HCT116 (cell line): ENCODE measurements around the gene ANAPC7. TPM values are rescaled to one million over a fixed set of nuclear protein-coding genes. Genes with fewer than 3 reads are reported as not detected.

Experiments
- ATAC-seq: fragments of 200-7000 bp; cut with Tn5 transposase; 2 replicates; pipeline ENCODE4 v1.9.1; 2020; ENCODE audit warnings: mild to moderate bottlenecking, moderate library complexity
- BruUV-seq: library from RNA; stranded (reverse); fragments of 400-500 nt; replicated peaks from 2 replicates; lab custom pipeline; 2021; lab: Mats Ljungman, UMichigan
- CTCF ChIA-PET: fragments of 300-600 bp; sonication (Branson Sonifier 250); formaldehyde crosslinking; loops from one replicate; lab custom pipeline; 2021; ENCODE audit warnings: antibody characterized with exemption; lab: Charles Lee
- POLR2A ChIA-PET: fragments of 300-600, 350-600 bp; sonication (Branson Sonifier 250); formaldehyde crosslinking; loops from one replicate; lab custom pipeline; 2021; ENCODE audit warnings: antibody characterized with exemption; lab: Charles Lee
- RAD21 ChIA-PET, 2 experiments: fragments of 300-600 bp; sonication (Branson Sonifier 250); formaldehyde crosslinking; loops; one replicate each; lab custom pipeline; 2023; ENCODE audit warnings: low total read pairs in 2 of 2; ENCODE audit not compliant: uncharacterized antibody in 2 of 2, unreplicated experiment in 2 of 2, low non-redundant PET in 1 of 2; lab: Charles Lee
- DNase-seq: peaks from one replicate; pipeline ENCODE4 v3.0.0-alpha.2; 2010; ENCODE audit warnings: low read depth, low spot score
- H2AFZ ChIP-seq: fragments of 200-600 bp; shearing (Covaris generic), sonication (generic); 2 replicates; pipeline ENCODE4 v1.6.1; 2017; ENCODE audit warnings: low read depth, mixed run types, mixed read lengths, antibody characterized with exemption, low read length; ENCODE audit not compliant: poor library complexity, severe bottlenecking
- H3K27ac ChIP-seq: 2 replicates; pipeline ENCODE4 v1.5.1; 2012; ENCODE audit warnings: low read depth, low read length
- H3K27me3 ChIP-seq: fragments of 200-600 bp; sonication (generic); 2 replicates; pipeline ENCODE4 v1.6.1; 2016; ENCODE audit warnings: mixed run types, low read length, mixed read lengths; ENCODE audit not compliant: insufficient read depth
- H3K36me3 ChIP-seq, 2 experiments: fragments of 200-500 bp in 1 of 2; fragments of 200-600 bp in 1 of 2; sonication (Bioruptor generic) in 1 of 2; sonication (generic) in 1 of 2; 2 replicates each; pipeline versions ENCODE4 v1.5.1 to v1.6.1; 2014 to 2016; ENCODE audit warnings: low read length in 2 of 2, inconsistent platforms in 1 of 2, mixed read lengths in 1 of 2, mixed run types in 1 of 2; ENCODE audit not compliant: insufficient read depth in 2 of 2, control insufficient read depth in 1 of 2
- H3K4me1 ChIP-seq, 2 experiments: fragments of 200-600 bp in 1 of 2; sonication (generic) in 1 of 2; 2 replicates each; pipeline versions ENCODE4 v1.5.1 to v1.6.1; 2012 to 2017; ENCODE audit warnings: low read length in 2 of 2, inconsistent platforms in 1 of 2, mild to moderate bottlenecking in 1 of 2, mixed read lengths in 1 of 2, mixed run types in 1 of 2, moderate library complexity in 1 of 2; ENCODE audit not compliant: insufficient read depth in 2 of 2, control insufficient read depth in 1 of 2
- H3K4me2 ChIP-seq: fragments of 200-600 bp; sonication (generic); 2 replicates; pipeline ENCODE4 v1.6.1; 2017; ENCODE audit warnings: mixed run types, low read length, mixed read lengths
- H3K4me3 ChIP-seq, 2 experiments: fragments of 200-600 bp in 1 of 2; sonication (generic) in 1 of 2; replicated peaks in 1 of 2; 2 replicates each; pipeline ENCODE4 v1.5.1; 2011 to 2016; ENCODE audit warnings: low read length in 2 of 2, control low read depth in 1 of 2, low read depth in 1 of 2, mild to moderate bottlenecking in 1 of 2, mixed read lengths in 1 of 2, mixed run types in 1 of 2
- H3K79me2 ChIP-seq: fragments of 200-600 bp; sonication (generic); 2 replicates; pipeline ENCODE4 v1.6.1; 2017; ENCODE audit warnings: mild to moderate bottlenecking, mixed run types, low read length, moderate library complexity, mixed read lengths; ENCODE audit not compliant: insufficient read depth
- H3K9ac ChIP-seq: fragments of 200-600 bp; sonication (generic); 2 replicates; pipeline ENCODE4 v1.6.1; 2016; ENCODE audit warnings: low read length, mixed read lengths
- H3K9me2 ChIP-seq: fragments of 200-600 bp; sonication (generic), shearing (Covaris generic); 2 replicates; pipeline ENCODE4 v1.6.1; 2017; ENCODE audit warnings: mixed run types, mild to moderate bottlenecking, moderate library complexity; ENCODE audit not compliant: insufficient read depth
- H3K9me3 ChIP-seq, 2 experiments: fragments of 200-500 bp in 1 of 2; fragments of 200-600 bp in 1 of 2; sonication (Bioruptor generic) in 1 of 2; sonication (generic) in 1 of 2; 2 replicates each; pipeline ENCODE4 v1.6.1; 2014 to 2017; ENCODE audit warnings: low read length in 2 of 2, mixed read lengths in 2 of 2, inconsistent platforms in 1 of 2, low read depth in 1 of 2, mild to moderate bottlenecking in 1 of 2, mixed run types in 1 of 2, moderate library complexity in 1 of 2; ENCODE audit not compliant: control insufficient read depth in 1 of 2, insufficient read depth in 1 of 2
- H4K20me1 ChIP-seq: fragments of 200-600 bp; sonication (generic), shearing (Covaris generic); 2 replicates; pipeline ENCODE4 v1.6.1; 2017; ENCODE audit warnings: mixed run types, mild to moderate bottlenecking, moderate library complexity; ENCODE audit not compliant: insufficient read depth
- CBX3 ChIP-seq: IDR thresholded peaks from 2 replicates; pipeline ENCODE4 v1.6.1; 2012; ENCODE audit warnings: low read depth
- EZH2 ChIP-seq: fragments of 200-600 bp; sonication (generic); IDR thresholded peaks from 2 replicates; pipeline ENCODE4 v1.6.1; 2017; ENCODE audit warnings: antibody characterized with exemption, mixed run types
- EZH2phosphoT487 ChIP-seq: fragments of 200-600 bp; IDR thresholded peaks from 2 replicates; pipeline ENCODE4 v1.6.1; 2018; ENCODE audit warnings: antibody characterized with exemption, borderline replicate concordance
- POLR2A ChIP-seq: IDR thresholded peaks from 2 replicates; pipeline ENCODE4 v1.7.0; 2011; ENCODE audit warnings: borderline replicate concordance; ENCODE audit not compliant: insufficient read depth, insufficient read length; ENCODE audit errors: extremely low read depth
- SRF ChIP-seq: IDR thresholded peaks from 2 replicates; pipeline ENCODE4 v1.6.1; 2012; ENCODE audit warnings: low read depth
- TCF7L2 ChIP-seq: IDR thresholded peaks from 2 replicates; pipeline ENCODE4 v1.7.0; 2011; ENCODE audit warnings: borderline replicate concordance, inconsistent platforms; ENCODE audit not compliant: insufficient read depth, insufficient read length; ENCODE audit errors: extremely low read depth
- YY1 ChIP-seq: IDR thresholded peaks from 2 replicates; pipeline ENCODE4 v1.6.1; 2011; ENCODE audit warnings: low read length, low read depth, moderate library complexity, mild to moderate bottlenecking; ENCODE audit not compliant: insufficient replicate concordance; ENCODE audit errors: extremely low read depth
- ZFX ChIP-seq: fragments of 450-650 bp; IDR thresholded peaks from 2 replicates; pipeline ENCODE4 v1.6.1; 2017
- intact Hi-C: fragments of 100-400 bp; cut with micrococcal nuclease; formaldehyde crosslinking; loops from 2 replicates; pipeline ENCODE4 v1.10.0; 2022
- total RNA-seq: library from RNA; stranded (reverse); gene quantifications from one replicate; pipeline ENCODE4 v1.2.1, GENCODE V29; 2021; ENCODE audit not compliant: unreplicated experiment
- TF ChIP-seq, protein P1 (sequence below): IDR thresholded peaks from 2 replicates; pipeline ENCODE4 v1.6.1; 2012
- TF ChIP-seq, protein P2 (sequence below), 3 experiments: fragments of 200-600 bp in 1 of 3; sonication (generic) in 1 of 3; IDR thresholded peaks in 2 of 3; conservative IDR thresholded peaks in 1 of 3; 2 replicates each; pipeline ENCODE4 v1.5.1; 2012 to 2017; ENCODE audit warnings: low read depth in 2 of 3, low read length in 2 of 3, antibody characterized with exemption in 1 of 3, borderline replicate concordance in 1 of 3, control low read depth in 1 of 3, mild to moderate bottlenecking in 1 of 3, mixed read lengths in 1 of 3, mixed run types in 1 of 3, moderate library complexity in 1 of 3; ENCODE audit not compliant: insufficient read depth in 1 of 3
- TF ChIP-seq, protein P3 (sequence below): IDR thresholded peaks from 2 replicates; pipeline ENCODE4 v1.6.1; 2012; ENCODE audit warnings: low read depth

ANAPC7 gene
- total RNA-seq, 1 experiment from 2014 or later = 55.9 TPM

DNA sequence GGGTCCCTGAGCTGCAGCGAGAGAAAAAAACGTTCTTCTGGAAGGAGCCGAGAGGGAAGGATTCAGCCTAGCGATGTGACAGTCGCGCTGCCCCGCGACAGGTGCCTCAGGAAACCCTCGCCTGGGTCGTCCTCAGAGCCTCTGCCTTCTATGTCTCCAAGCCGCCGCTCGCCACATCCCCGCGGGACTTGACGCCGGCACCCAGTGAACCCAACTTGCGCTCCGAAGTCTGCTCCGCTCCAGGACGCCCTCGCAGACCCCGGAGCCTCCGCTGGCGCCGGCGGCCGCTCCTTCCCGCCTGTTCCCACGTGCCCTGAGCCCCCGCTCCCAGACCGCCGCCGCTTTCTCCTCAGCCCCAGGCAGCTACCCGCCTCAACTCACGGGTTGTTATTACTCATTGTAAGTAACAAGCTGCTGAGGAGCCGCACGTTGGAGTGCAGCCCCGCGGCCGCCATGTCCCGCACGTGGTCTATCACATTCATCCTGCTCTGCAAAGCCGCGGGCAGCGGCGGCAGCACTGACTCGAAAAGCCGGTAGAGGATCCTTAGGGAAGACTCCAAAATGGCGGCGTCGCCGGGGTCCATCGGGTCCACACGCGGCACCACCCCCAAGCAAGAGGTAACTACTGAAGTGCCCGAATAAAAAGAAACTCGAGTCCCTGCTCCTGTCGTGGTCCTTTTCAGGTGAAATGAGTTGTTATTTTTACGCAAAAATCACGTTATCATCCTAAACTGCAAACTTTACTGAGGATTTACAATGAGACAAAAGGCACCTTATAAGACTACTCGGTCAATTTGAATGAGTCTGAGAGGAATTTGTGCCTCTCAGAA is at the start of gene ANAPC7 (continued):
- peak; percentile 95 for TF ChIP-seq YY1
- TF ChIP-seq EZH2phosphoT487 = no peak
- TF ChIP-seq, protein P1, sequence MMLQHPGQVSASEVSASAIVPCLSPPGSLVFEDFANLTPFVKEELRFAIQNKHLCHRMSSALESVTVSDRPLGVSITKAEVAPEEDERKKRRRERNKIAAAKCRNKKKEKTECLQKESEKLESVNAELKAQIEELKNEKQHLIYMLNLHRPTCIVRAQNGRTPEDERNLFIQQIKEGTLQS = no peak
- TF ChIP-seq, protein P2, sequence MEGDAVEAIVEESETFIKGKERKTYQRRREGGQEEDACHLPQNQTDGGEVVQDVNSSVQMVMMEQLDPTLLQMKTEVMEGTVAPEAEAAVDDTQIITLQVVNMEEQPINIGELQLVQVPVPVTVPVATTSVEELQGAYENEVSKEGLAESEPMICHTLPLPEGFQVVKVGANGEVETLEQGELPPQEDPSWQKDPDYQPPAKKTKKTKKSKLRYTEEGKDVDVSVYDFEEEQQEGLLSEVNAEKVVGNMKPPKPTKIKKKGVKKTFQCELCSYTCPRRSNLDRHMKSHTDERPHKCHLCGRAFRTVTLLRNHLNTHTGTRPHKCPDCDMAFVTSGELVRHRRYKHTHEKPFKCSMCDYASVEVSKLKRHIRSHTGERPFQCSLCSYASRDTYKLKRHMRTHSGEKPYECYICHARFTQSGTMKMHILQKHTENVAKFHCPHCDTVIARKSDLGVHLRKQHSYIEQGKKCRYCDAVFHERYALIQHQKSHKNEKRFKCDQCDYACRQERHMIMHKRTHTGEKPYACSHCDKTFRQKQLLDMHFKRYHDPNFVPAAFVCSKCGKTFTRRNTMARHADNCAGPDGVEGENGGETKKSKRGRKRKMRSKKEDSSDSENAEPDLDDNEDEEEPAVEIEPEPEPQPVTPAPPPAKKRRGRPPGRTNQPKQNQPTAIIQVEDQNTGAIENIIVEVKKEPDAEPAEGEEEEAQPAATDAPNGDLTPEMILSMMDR (IDR thresholded peaks at IDR 0.05 in 2 of 3, conservative IDR thresholded peaks at IDR 0.05 in 1 of 3; ENCODE audit: borderline replicate concordance in 1 of 3, insufficient read depth in 1 of 3, low read depth in 2 of 3, low read length in 2 of 3) = no peak
- TF ChIP-seq, all 23 proteins: peak for 7

DNA sequence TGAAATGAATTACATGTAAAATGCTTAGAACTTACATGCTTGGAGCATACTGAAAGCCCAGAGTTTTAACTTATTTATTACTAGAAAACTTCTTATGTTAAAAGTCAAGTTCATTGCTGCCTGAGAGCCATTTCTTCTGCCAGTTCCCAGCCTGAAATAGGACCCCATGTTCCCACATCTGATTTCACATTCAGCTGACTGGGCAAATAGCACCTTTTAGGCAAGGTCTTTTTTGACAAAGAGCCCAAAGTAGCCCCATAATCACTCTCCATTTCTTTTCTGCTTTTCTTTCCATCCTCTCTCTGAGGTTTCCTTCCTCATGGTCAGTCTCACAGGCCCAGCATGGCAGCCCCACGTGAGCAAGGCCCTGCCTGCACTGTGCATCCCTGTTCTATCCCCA is 47.8 kb upstream of the ANAPC7 start:
- ChIA-PET CTCF (interaction anchor here (1.6 kb wide), 1 partner anchor 20 kb away, joined by 18 read pairs; no protein-coding TSS in a partner anchor), POLR2A (no interaction called here)

More for the DNA sequence above, 47.8 kb upstream of the ANAPC7 start:
- H3K9me2 ChIP-seq = no peaks in the 10 kb centered on the region
- BruUV-seq = no TSS peak
- no peak overlapping the region for H3K9ac ChIP-seq
- no peaks in the 10 kb centered on the region for H4K20me1 ChIP-seq
- no peak overlapping the region for H2AFZ ChIP-seq
- H3K79me2 ChIP-seq = peaks cover 34% of the 10 kb centered on the region
- no peak for DNase-seq
- TF ChIP-seq EZH2 (no peak), YY1 (no peak), SRF (no peak), CBX3 (no peak), TCF7L2 (no peak), POLR2A (no peak), ZFX (no peak)
- TF ChIP-seq, protein P3, sequence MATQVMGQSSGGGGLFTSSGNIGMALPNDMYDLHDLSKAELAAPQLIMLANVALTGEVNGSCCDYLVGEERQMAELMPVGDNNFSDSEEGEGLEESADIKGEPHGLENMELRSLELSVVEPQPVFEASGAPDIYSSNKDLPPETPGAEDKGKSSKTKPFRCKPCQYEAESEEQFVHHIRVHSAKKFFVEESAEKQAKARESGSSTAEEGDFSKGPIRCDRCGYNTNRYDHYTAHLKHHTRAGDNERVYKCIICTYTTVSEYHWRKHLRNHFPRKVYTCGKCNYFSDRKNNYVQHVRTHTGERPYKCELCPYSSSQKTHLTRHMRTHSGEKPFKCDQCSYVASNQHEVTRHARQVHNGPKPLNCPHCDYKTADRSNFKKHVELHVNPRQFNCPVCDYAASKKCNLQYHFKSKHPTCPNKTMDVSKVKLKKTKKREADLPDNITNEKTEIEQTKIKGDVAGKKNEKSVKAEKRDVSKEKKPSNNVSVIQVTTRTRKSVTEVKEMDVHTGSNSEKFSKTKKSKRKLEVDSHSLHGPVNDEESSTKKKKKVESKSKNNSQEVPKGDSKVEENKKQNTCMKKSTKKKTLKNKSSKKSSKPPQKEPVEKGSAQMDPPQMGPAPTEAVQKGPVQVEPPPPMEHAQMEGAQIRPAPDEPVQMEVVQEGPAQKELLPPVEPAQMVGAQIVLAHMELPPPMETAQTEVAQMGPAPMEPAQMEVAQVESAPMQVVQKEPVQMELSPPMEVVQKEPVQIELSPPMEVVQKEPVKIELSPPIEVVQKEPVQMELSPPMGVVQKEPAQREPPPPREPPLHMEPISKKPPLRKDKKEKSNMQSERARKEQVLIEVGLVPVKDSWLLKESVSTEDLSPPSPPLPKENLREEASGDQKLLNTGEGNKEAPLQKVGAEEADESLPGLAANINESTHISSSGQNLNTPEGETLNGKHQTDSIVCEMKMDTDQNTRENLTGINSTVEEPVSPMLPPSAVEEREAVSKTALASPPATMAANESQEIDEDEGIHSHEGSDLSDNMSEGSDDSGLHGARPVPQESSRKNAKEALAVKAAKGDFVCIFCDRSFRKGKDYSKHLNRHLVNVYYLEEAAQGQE = no peak
- H3K4me3 ChIP-seq = no peak overlapping the region
- RAD21 ChIA-PET = no interaction called here
- H3K27me3 ChIP-seq = no peaks in the 10 kb centered on the region
- ATAC-seq = no peak
- H3K9me3 ChIP-seq = no peaks in the 10 kb centered on the region
- no peak overlapping the region for H3K27ac ChIP-seq
- intact Hi-C loops = loop anchor here (5.0 kb wide), 1 partner anchor 436 kb away; no protein-coding TSS in a partner anchor
- H3K4me2 ChIP-seq = no peak overlapping the region
- peaks cover 6 to 8% of the 10 kb centered on the region in 2 experiments; a peak in 3 of 4 replicates for H3K36me3 ChIP-seq
- H3K4me1 ChIP-seq = peaks cover 0 to 13% of the 10 kb centered on the region in 2 experiments; a peak in 2 of 4 replicates
